Endothelial cell of umbilical vein (primary cell): ENCODE measurements around the gene CLEC18B. TPM values are rescaled to one million over a fixed set of nuclear protein-coding genes. Genes with fewer than 3 reads are reported as not detected.
A peak's percentile ranks its signal among the peaks of the same experiment; 100 is the strongest.

Experiments used
- BruUV-seq: library from RNA; stranded (reverse); fragments of 400-500 nt; replicated peaks from 2 replicates; lab custom pipeline; 2021; lab: Mats Ljungman, UMichigan
- CTCF ChIA-PET: fragments of 300-600, 350-600 bp; sonication (Branson Sonifier 250); formaldehyde crosslinking; loops from one replicate; lab custom pipeline; 2021; ENCODE audit warnings: antibody characterized with exemption, inconsistent platforms; lab: Charles Lee
- POLR2A ChIA-PET: fragments of 300-600, 350-600 bp; sonication (Branson Sonifier 250); formaldehyde crosslinking; loops from one replicate; lab custom pipeline; 2021; ENCODE audit warnings: antibody characterized with exemption, inconsistent platforms; lab: Charles Lee
- DNase-seq: peaks from one replicate; pipeline ENCODE4 v3.0.0-alpha.2; 2011; ENCODE audit warnings: low read depth, low spot score
- FAIRE-seq: peaks from 2 replicates; lab custom pipeline; 2011; peaks lifted over from hg19 to GRCh38; lab: Jason Lieb, UNC
- H2AFZ ChIP-seq: 2 replicates; pipeline ENCODE4 v1.6.0; 2012; ENCODE audit warnings: low read depth, low read length, control low read depth, inconsistent platforms
- H3K27ac ChIP-seq: 2 replicates; pipeline ENCODE4 v1.5.1; 2011; ENCODE audit warnings: low read depth, mild to moderate bottlenecking, control low read depth, low read length, moderate library complexity; ENCODE audit not compliant: insufficient read depth
- H3K27me3 ChIP-seq, 2 experiments: 2 replicates each; pipeline versions ENCODE4 v1.6.0 to v1.6.1; 2011; ENCODE audit warnings: low read length in 2 of 2, mixed read lengths in 1 of 2; ENCODE audit not compliant: control insufficient read depth in 2 of 2, insufficient read depth in 2 of 2
- H3K36me3 ChIP-seq, 2 experiments: 2 replicates in 1 of 2; 3 replicates in 1 of 2; pipeline ENCODE4 v1.5.1; 2011; ENCODE audit warnings: low read length in 2 of 2, mild to moderate bottlenecking in 1 of 2, moderate library complexity in 1 of 2; ENCODE audit not compliant: control insufficient read depth in 2 of 2, insufficient read depth in 2 of 2; ENCODE audit errors: extremely low read depth in 1 of 2
- H3K4me1 ChIP-seq: 3 replicates; pipeline ENCODE4 v1.5.1; 2011; ENCODE audit warnings: mild to moderate bottlenecking, low read length; ENCODE audit not compliant: control insufficient read depth, insufficient read depth; ENCODE audit errors: extremely low read depth
- H3K4me2 ChIP-seq: 2 replicates; pipeline ENCODE4 v1.6.1; 2011; ENCODE audit warnings: low read length, control low read depth, mixed read lengths; ENCODE audit not compliant: insufficient read depth
- H3K4me3 ChIP-seq, 3 experiments: fragments of 200-600 bp in 1 of 3; sonication (generic), shearing (Covaris generic) in 1 of 3; replicated peaks in 1 of 3; 2 replicates each; pipeline ENCODE4 v1.5.1; 2011 to 2016; ENCODE audit warnings: control low read depth in 3 of 3, low read length in 3 of 3, mild to moderate bottlenecking in 2 of 3, inconsistent platforms in 1 of 3, low read depth in 1 of 3, moderate library complexity in 1 of 3; ENCODE audit not compliant: insufficient read depth in 1 of 3
- H3K79me2 ChIP-seq: 2 replicates; pipeline ENCODE4 v1.6.0; 2012; ENCODE audit warnings: low read length, inconsistent platforms; ENCODE audit not compliant: control insufficient read depth, insufficient read depth
- H3K9ac ChIP-seq: replicated peaks from 2 replicates; pipeline ENCODE3; 2011; ENCODE audit warnings: low read length, control low read depth; ENCODE audit not compliant: insufficient read depth; ENCODE audit errors: extremely low read depth
- H3K9me1 ChIP-seq: replicated peaks from 3 replicates; pipeline ENCODE4 v1.6.0; 2011; ENCODE audit warnings: mild to moderate bottlenecking, low read length; ENCODE audit not compliant: control insufficient read depth, insufficient read depth; ENCODE audit errors: extremely low read depth
- H3K9me3 ChIP-seq: replicated peaks from 2 replicates; pipeline ENCODE4 v1.5.1; 2012; ENCODE audit warnings: low read length, inconsistent platforms; ENCODE audit not compliant: control insufficient read depth, insufficient read depth
- H4K20me1 ChIP-seq: replicated peaks from 2 replicates; pipeline ENCODE3; 2011; ENCODE audit warnings: mild to moderate bottlenecking, low read length; ENCODE audit not compliant: control insufficient read depth, insufficient read depth; ENCODE audit errors: extremely low read depth
- CTCF ChIP-seq, 2 donors: IDR thresholded peaks; 1 replicate in 1 of 2; 2 replicates in 1 of 2; pipeline ENCODE4 v1.5.1; 2011; ENCODE audit warnings: low read length in 2 of 2, mild to moderate bottlenecking in 2 of 2, moderate library complexity in 2 of 2, control low read depth in 1 of 2, inconsistent platforms in 1 of 2, low read depth in 1 of 2; ENCODE audit not compliant: insufficient read depth in 1 of 2; ENCODE audit errors: extremely low read depth in 1 of 2
- EZH2 ChIP-seq: IDR thresholded peaks from 2 replicates; pipeline ENCODE4 v1.6.1; 2012; ENCODE audit warnings: borderline replicate concordance, low read depth, mild to moderate bottlenecking, moderate library complexity, low read length, inconsistent platforms; ENCODE audit not compliant: severe bottlenecking
- FOS ChIP-seq: IDR thresholded peaks from 2 replicates; pipeline ENCODE4 v1.6.1; 2011; ENCODE audit warnings: mild to moderate bottlenecking, low read length, moderate library complexity, borderline replicate concordance; ENCODE audit not compliant: insufficient read depth
- GATA2 ChIP-seq: IDR thresholded peaks from 2 replicates; pipeline ENCODE4 v1.7.0; 2011; ENCODE audit warnings: low read depth, mild to moderate bottlenecking, moderate library complexity, mixed read lengths, low read length; ENCODE audit not compliant: insufficient read length, insufficient read depth
- JUN ChIP-seq: IDR thresholded peaks from 2 replicates; pipeline ENCODE4 v1.6.1; 2011; ENCODE audit warnings: borderline replicate concordance, low read depth; ENCODE audit not compliant: insufficient read length, insufficient read depth
- MAX ChIP-seq: IDR thresholded peaks from 2 replicates; pipeline ENCODE4 v1.6.1; 2011; ENCODE audit not compliant: insufficient read depth, insufficient read length
- MYC ChIP-seq: IDR thresholded peaks from one replicate; pipeline ENCODE4 v1.6.1; 2011; ENCODE audit warnings: mild to moderate bottlenecking, low read depth, low read length
- POLR2A ChIP-seq: IDR thresholded peaks from 2 replicates; pipeline ENCODE4 v1.6.1; 2012; ENCODE audit warnings: low read depth, mild to moderate bottlenecking, control low read depth, low read length
- POLR2AphosphoS5 ChIP-seq: IDR thresholded peaks from 2 replicates; pipeline ENCODE4 v1.6.1; 2012; ENCODE audit warnings: low read depth, mild to moderate bottlenecking, control low read depth, low read length, moderate library complexity; ENCODE audit not compliant: insufficient read depth
- dilution Hi-C: fragments of 300-500 bp; cut with MboI; formaldehyde crosslinking; loops from one replicate; pipeline ENCODE4 v1.15.0; 2019; ENCODE audit warnings: low sequenced_read_pairs; ENCODE audit not compliant: extremely low pct_ligation_motif_present
- intact Hi-C: fragments of 100-400 bp; cut with micrococcal nuclease; formaldehyde crosslinking; loops from one replicate; pipeline ENCODE4 v1.10.0; 2022
- polyA plus RNA-seq, 4 experiments: library from polyadenylated mRNA; depleted of rRNA in 3 of 4; stranded (reverse) in 3 of 4; unstranded in 1 of 4; fragments of >200 nt; gene quantifications; 2 replicates each; pipeline versions ENCODE4 v1.2.1 to v1.2.3, GENCODE V29; 2011 to 2012; ENCODE audit warnings: missing spikeins in 1 of 4
- total RNA-seq: library from RNA; stranded (reverse); gene quantifications from 2 replicates; pipeline ENCODE4 v1.2.3, GENCODE V29; 2021

CLEC18B gene
- total and polyA plus RNA-seq, 2 donors (not counting 3 experiments of a cell fraction or from before 2014, with no cell fraction given) = 0.49 TPM; not detected in 1

GRCh38 chr16:74450236-74450635 lies 29.0 kb upstream of the CLEC18B start:
- CTCF ChIA-PET = interaction anchor here (1.6 kb wide), 1 partner anchor 19 kb away, joined by 4 read pairs; no protein-coding TSS in a partner anchor
- Histone ChIP-seq H3K27ac (no peak overlapping the region), H3K4me2 (no peak overlapping the region)

GRCh38 chr16:74449470-74449869 lies 28.2 kb upstream of the CLEC18B start:
- DNase-seq = no peak
- intact Hi-C loops (no loop called here), dilution Hi-C loops (no loop called here)
- Histone ChIP-seq H4K20me1 (no peaks in the 10 kb centered on the region), H3K9me1 (no peaks in the 10 kb centered on the region), H3K9ac (no peak overlapping the region), H3K4me3 (no peak overlapping the region), H3K36me3 (peaks cover 0 to 22% of the 10 kb centered on the region in 2 experiments), H3K27me3 (no peaks in the 10 kb centered on the region), H3K79me2 (no peaks in the 10 kb centered on the region), H2AFZ (no peak overlapping the region), H3K4me2 (peak overlapping the region; percentile 2), H3K27ac (peak overlapping the region; percentile 34), H3K9me3 (no peaks in the 10 kb centered on the region), H3K4me1 (peaks cover 38% of the 10 kb centered on the region)
- FAIRE-seq = no peak
- no peak for TF ChIP-seq GATA2
- TF ChIP-seq POLR2AphosphoS5 = no peak
- no peak for TF ChIP-seq POLR2A
- no peak for TF ChIP-seq JUN
- TF ChIP-seq MYC = no peak
- TF ChIP-seq MAX = no peak
- TF ChIP-seq CTCF (IDR thresholded peaks at IDR 0.05; ENCODE audit: extremely low read depth in 1 of 2, insufficient read depth in 1 of 2, low read depth in 1 of 2, low read length in 2 of 2) = no peak
- TF ChIP-seq EZH2 = no peak
- TF ChIP-seq FOS = no peak
- BruUV-seq = no TSS peak
- CTCF ChIA-PET = interaction anchor here (1.4 to 1.6 kb wide), 2 partner anchors 17 to 18 kb away, joined by 4 to 5 read pairs; no protein-coding TSS in a partner anchor
- POLR2A ChIA-PET = no interaction called here

More at GRCh38 chr16:74450236-74450635, 29.0 kb upstream of the CLEC18B start:
- dilution Hi-C loops = no loop called here
- no peak overlapping the region for H2AFZ ChIP-seq
- H3K36me3 ChIP-seq = peaks cover 0 to 22% of the 10 kb centered on the region in 2 experiments
- DNase-seq (no peak), FAIRE-seq (no peak)
- no peak overlapping the region for H3K4me3 ChIP-seq
- no peaks in the 10 kb centered on the region for H4K20me1 ChIP-seq
- no TSS peak for BruUV-seq
- no peaks in the 10 kb centered on the region for H3K9me3 ChIP-seq
- H3K9me1 ChIP-seq = no peaks in the 10 kb centered on the region
- POLR2A ChIA-PET = no interaction called here
- intact Hi-C loops = no loop called here
- H3K4me1 ChIP-seq = peaks cover 41% of the 10 kb centered on the region
- H3K27me3 ChIP-seq = no peaks in the 10 kb centered on the region
- no peak overlapping the region for H3K9ac ChIP-seq
- H3K79me2 ChIP-seq = no peaks in the 10 kb centered on the region
- TF ChIP-seq MAX (no peak), JUN (no peak)
